HG02678 (cell line): ENCODE data around the gene SGTB.

Source experiments
- ATAC-seq: cut with Tn5 transposase; IDR thresholded peaks from one replicate; pipeline ENCODE4 v1.9.1; 2021; ENCODE audit warnings: mild to moderate bottlenecking, moderate library complexity; ENCODE audit not compliant: unreplicated experiment

The SGTB gene

GRCh38 chr5:65721720-65722574 lies at the start of gene SGTB, which contains the start of gene NLN:
TSS of gene SGTB (minus strand) at chr5:65722109. CDS start at chr5:65720807, 1,302 bp downstream.
TSS of gene NLN (plus strand) at chr5:65722205. CDS start at chr5:65722374, 169 bp downstream.
- ATAC-seq: peak; percentile 90

- no peak for ATAC-seq
Measured at GRCh38 chr5:65771266-65771665, 49.4 kb upstream of the SGTB start.

- ATAC-seq: no peak
Measured at GRCh38 chr5:65769539-65769938, 47.6 kb upstream of the SGTB start.

- ATAC-seq: no peak
Measured at GRCh38 chr5:65768723-65769346, 46.9 kb upstream of the SGTB start.

GRCh38 chr5:65767565-65767964 lies 45.7 kb upstream of the SGTB start:
- ATAC-seq: no peak

GRCh38 chr5:65766781-65767180 lies 44.9 kb upstream of the SGTB start:
- no peak for ATAC-seq

- ATAC-seq: no peak
Measured at GRCh38 chr5:65766175-65766574, 44.3 kb upstream of the SGTB start.

GRCh38 chr5:65765582-65765981 lies 43.7 kb upstream of the SGTB start:
- ATAC-seq: no peak

GRCh38 chr5:65762234-65762633 lies 40.3 kb upstream of the SGTB start:
- no peak for ATAC-seq

- no peak for ATAC-seq
Measured at GRCh38 chr5:65760504-65761275, 38.8 kb upstream of the SGTB start.

GRCh38 chr5:65758546-65759144 lies 36.7 kb upstream of the SGTB start:
- ATAC-seq: no peak

GRCh38 chr5:65753189-65753588 lies 31.3 kb upstream of the SGTB start:
- no peak for ATAC-seq

- ATAC-seq: no peak
Measured at GRCh38 chr5:65750938-65751337, 29.0 kb upstream of the SGTB start.

GRCh38 chr5:65749956-65750355 lies 28.0 kb upstream of the SGTB start:
- ATAC-seq: no peak

GRCh38 chr5:65749221-65749844 lies 27.4 kb upstream of the SGTB start:
- no peak for ATAC-seq

- ATAC-seq: peak; percentile 87
Measured at GRCh38 chr5:65742565-65743231, 20.8 kb upstream of the SGTB start.

- ATAC-seq: no peak
Measured at GRCh38 chr5:65739162-65739561, 17.3 kb upstream of the SGTB start.

GRCh38 chr5:65738305-65738704 lies 16.4 kb upstream of the SGTB start:
- ATAC-seq: no peak

- ATAC-seq: no peak
Measured at GRCh38 chr5:65737842-65738241, 15.9 kb upstream of the SGTB start.

- no peak for ATAC-seq
Measured at GRCh38 chr5:65736011-65736410, 14.1 kb upstream of the SGTB start.
